Stimulated activated CD4-positive, alpha-beta T cell treated with anti-CD3 and anti-CD28 coated beads, Interleukin-12 subunit alpha, Interleukin-12 subunit beta, amount 100 ng/mL, for 4 hours (primary cell): ENCODE results near the gene CAV1.
"Not testable (repeated sequence)": the region's sequence is repeated elsewhere in the genome, so short reads cannot be mapped to it uniquely, and the experiment has no call there.

Experiments
- DNase-seq: peaks from one replicate; pipeline ENCODE4 v3.0.0-alpha.2; 2020

Gene CAV1

DNA sequence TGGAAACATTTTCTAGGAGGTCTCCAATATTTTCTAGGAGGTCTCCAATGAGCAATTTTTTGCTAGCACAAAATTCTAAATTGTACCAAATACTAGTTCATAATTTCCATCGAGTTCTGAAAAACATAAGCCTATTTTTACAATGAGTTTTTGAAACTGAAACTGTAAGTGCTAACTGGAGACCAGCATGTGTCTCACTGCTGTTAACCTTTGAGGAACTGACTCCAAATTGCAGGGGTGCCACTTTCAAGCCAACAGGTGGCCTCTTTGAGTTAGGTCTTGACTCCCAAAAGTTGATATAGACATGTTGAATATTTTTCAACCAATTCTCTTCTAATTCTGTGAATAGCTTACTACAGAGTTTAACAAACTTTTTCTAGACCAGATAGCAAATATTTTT lies 58.8 kb downstream of the CAV1 start:
- no peak for DNase-seq

GRCh38 chr7:116584721-116585120 lies 59.9 kb downstream of the CAV1 start:
- no peak for DNase-seq

GRCh38 chr7:116585392-116585791 lies 60.6 kb downstream of the CAV1 start:
- DNase-seq, result no peak

- no peak for DNase-seq
Observed at GRCh38 chr7:116585967-116586366, 61.1 kb downstream of the CAV1 start.

GRCh38 chr7:116587200-116587599 lies 62.4 kb downstream of the CAV1 start:
- not testable (repeated sequence) for DNase-seq

DNA sequence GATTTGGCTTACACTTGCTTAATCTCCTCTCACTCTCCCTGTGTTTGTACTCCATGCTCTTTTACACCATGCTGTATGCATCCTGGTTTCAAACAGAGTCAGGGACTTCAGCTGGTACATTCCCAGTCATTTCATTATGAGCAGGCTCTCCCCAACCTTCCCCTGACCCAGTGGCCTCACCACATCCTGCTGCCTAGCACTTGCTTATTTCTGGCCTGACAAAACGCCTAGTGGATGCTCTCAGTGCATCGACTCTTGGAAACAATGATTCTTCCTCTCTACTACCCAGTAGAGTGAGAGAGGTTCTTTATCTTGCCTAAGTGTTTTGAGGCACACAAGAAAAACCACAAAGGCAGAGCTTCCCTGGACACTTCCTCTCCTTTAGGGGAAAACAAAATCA lies 63.4 kb downstream of the CAV1 start:
- no peak for DNase-seq

- no peak for DNase-seq
Observed at GRCh38 chr7:116588641-116589594, 64.1 kb downstream of the CAV1 start.

GRCh38 chr7:116591202-116592040 lies 66.6 kb downstream of the CAV1 start:
- no peak for DNase-seq

GRCh38 chr7:116592041-116592355 lies 67.2 kb downstream of the CAV1 start:
- DNase-seq, result no peak

- DNase-seq, result no peak
Observed at GRCh38 chr7:116592445-116592844, 67.6 kb downstream of the CAV1 start.

DNA sequence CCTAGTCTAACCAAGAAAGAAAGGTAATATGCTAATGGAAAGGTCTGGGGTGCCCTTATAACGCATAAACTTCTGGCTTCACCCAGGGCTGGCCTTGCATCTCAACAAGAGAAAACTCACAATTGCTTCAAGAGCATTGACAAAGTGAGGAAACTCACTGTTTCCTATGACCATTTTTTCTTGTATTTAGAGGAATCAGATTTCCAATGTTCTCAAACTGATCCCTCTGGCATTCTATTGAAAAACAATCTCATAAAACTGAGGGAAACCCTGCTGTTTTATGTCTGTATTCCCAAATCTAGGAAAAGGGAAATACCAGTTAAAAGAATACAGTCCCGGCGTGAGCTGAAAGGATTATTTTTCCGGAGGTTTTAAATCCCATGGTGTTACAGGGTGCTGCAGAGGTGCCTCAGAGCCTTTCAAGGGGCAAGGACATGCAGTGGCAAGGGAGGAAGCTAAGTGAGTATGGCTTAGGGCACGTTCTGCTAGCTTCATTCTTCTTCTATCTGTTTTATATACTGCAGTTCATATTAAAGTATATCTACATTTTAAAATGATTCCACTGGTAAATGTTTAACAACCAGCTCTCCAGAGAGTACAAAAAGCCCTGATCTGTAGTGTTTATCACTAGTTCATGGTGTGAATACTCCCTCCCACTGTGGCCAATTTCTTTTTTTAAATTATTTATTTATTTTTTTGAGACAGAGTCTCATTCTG lies 68.7 kb downstream of the CAV1 start:
- DNase-seq, result no peak

- no peak for DNase-seq
Observed at GRCh38 chr7:116595063-116595462, 70.2 kb downstream of the CAV1 start.

- no peak for DNase-seq
Observed at GRCh38 chr7:116597384-116597783, 72.5 kb downstream of the CAV1 start.

GRCh38 chr7:116598278-116598677 lies 73.4 kb downstream of the CAV1 start:
- DNase-seq, result no peak

DNA sequence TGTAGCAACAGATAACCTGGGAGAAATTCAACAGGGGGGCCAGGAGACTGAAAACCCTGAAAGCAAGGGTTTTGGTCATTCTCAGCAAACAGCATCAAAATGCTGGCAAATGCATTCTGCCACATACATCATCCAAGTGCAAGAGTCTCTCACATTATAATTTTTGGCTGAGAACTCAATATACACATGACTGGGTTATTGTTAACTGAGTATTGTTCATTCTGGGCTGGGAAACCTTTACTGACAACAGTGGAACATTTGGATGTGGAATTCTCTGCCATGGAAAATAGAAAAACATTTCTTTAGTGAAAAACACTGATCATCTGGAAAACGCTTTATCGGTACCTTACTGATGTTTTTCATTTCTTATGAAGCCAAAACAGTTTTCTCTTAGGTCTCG lies 74.0 kb downstream of the CAV1 start:
- DNase-seq, result no peak

GRCh38 chr7:116601426-116601825 lies 76.6 kb downstream of the CAV1 start:
- no peak for DNase-seq

- DNase-seq, result no peak
Observed at GRCh38 chr7:116607299-116607698, 82.5 kb downstream of the CAV1 start.

- no peak for DNase-seq
Observed at GRCh38 chr7:116610210-116610609, 85.4 kb downstream of the CAV1 start.

GRCh38 chr7:116610721-116611120 lies 85.9 kb downstream of the CAV1 start:
- DNase-seq, result no peak
